Neutrophil (primary cell): ENCODE measurements around the gene CXCR4.

Experiments
- H3K27ac ChIP-seq: fragments of 200-600 bp; sonication (generic); 2 replicates; pipeline ENCODE4 v1.5.1; 2016; ENCODE audit warnings: mild to moderate bottlenecking, moderate library complexity
- H3K27me3 ChIP-seq: fragments of 200-600 bp; sonication (generic); 2 replicates; pipeline ENCODE4 v1.6.0; 2016; ENCODE audit warnings: mild to moderate bottlenecking
- H3K36me3 ChIP-seq: fragments of 200-600 bp; sonication (generic); 2 replicates; pipeline ENCODE4 v1.5.1; 2017
- H3K4me1 ChIP-seq, 2 experiments: fragments of 200-600 bp in 1 of 2; sonication (generic) in 1 of 2; 1 replicate in 1 of 2; 2 replicates in 1 of 2; pipeline versions ENCODE4 v1.5.1 to v1.6.1; 2013 to 2016; ENCODE audit warnings: low read depth in 1 of 2, low read length in 1 of 2, mild to moderate bottlenecking in 1 of 2, moderate library complexity in 1 of 2; ENCODE audit not compliant: control insufficient read depth in 1 of 2, insufficient read depth in 1 of 2
- H3K4me3 ChIP-seq, 2 experiments: fragments of 200-600 bp in 1 of 2; sonication (generic) in 1 of 2; 1 replicate in 1 of 2; 2 replicates in 1 of 2; pipeline ENCODE4 v1.5.1; 2013 to 2016; ENCODE audit warnings: low read depth in 1 of 2, low read length in 1 of 2, mild to moderate bottlenecking in 1 of 2, moderate library complexity in 1 of 2
- H3K9me3 ChIP-seq: fragments of 200-600 bp; sonication (generic); 2 replicates; pipeline ENCODE4 v1.5.1; 2016
- TF ChIP-seq, protein P1 (sequence below): fragments of 200-600 bp; sonication (generic); IDR thresholded peaks from 2 replicates; pipeline ENCODE4 v1.5.1; 2016; ENCODE audit warnings: antibody characterized with exemption

CXCR4 gene

DNA sequence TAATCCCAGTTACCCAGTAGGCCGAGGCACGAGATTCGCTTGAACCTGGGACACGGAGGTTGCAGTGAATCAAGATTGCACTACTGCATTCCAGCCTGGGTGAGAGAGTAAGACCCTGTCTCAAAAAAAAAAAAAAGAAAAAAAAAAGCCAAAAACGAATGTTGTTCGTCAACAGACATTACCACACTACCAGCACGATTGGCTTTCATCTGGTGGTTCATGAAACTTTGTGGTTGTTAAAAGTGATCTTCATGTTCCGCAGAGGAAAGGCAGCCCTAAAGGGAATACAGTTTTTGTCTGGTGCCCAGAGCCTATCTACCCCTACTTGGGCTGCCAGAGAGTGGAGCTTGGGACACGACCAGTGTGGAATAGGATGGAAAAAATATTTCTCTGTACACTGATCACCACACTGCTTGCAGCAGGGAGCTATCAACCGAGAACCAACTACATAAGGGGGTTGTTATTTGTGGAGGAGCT, 13.6 kb upstream of the CXCR4 start:
- H3K27me3 ChIP-seq: no peaks in the 10 kb centered on the region
- no peaks in the 10 kb centered on the region for H3K36me3 ChIP-seq
- H3K4me1 ChIP-seq: peaks cover 34 to 59% of the 10 kb centered on the region in 2 experiments
- TF ChIP-seq, protein P1, sequence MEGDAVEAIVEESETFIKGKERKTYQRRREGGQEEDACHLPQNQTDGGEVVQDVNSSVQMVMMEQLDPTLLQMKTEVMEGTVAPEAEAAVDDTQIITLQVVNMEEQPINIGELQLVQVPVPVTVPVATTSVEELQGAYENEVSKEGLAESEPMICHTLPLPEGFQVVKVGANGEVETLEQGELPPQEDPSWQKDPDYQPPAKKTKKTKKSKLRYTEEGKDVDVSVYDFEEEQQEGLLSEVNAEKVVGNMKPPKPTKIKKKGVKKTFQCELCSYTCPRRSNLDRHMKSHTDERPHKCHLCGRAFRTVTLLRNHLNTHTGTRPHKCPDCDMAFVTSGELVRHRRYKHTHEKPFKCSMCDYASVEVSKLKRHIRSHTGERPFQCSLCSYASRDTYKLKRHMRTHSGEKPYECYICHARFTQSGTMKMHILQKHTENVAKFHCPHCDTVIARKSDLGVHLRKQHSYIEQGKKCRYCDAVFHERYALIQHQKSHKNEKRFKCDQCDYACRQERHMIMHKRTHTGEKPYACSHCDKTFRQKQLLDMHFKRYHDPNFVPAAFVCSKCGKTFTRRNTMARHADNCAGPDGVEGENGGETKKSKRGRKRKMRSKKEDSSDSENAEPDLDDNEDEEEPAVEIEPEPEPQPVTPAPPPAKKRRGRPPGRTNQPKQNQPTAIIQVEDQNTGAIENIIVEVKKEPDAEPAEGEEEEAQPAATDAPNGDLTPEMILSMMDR: no peak
- no peak overlapping the region for H3K4me3 ChIP-seq
- H3K9me3 ChIP-seq: no peaks in the 10 kb centered on the region
- H3K27ac ChIP-seq: peak overlapping the region; percentile 51

DNA sequence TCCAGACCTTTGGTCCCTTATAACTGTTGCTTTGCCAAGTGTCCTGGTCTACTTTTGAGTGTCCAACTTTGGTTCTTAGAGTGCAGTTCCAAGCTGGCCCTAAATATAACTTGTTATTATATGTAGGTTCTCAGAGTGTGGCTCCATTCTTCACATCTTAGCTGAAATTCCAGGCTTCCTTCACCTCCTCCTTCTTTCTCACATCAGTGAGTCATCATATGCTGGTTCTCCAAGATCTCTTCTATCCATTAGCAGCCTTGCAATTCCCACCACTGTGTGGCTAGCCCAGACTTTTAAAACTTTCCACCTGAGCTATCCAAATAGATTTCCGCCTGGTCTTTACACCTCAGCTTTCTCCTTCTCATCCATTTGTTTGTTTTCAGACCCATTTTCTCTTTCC, 12.6 kb upstream of the CXCR4 start:
- Histone ChIP-seq H3K4me1 (peaks cover 34 to 59% of the 10 kb centered on the region in 2 experiments), H3K27ac (no peak overlapping the region), H3K4me3 (no peak overlapping the region), H3K27me3 (no peaks in the 10 kb centered on the region), H3K9me3 (no peaks in the 10 kb centered on the region), H3K36me3 (no peaks in the 10 kb centered on the region)
- TF ChIP-seq, protein P1: no peak

DNA sequence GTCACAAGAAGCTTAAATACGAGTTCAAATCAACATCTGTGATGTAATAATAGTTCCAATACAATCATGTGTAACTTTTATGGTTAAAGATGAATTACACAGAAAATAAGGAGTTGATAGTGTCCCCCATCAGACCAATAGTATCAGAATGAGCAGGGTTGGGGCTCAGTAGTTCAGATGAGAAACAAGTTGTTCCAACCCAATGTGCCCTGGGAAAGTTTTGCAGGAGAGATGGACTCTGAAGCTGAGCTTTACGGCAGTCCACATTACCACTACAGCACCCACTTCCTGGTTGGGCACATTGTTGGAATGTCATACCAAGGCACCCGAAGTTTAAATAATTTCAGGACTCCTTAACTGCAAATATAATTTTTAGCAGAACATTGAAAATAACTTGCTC, 12.1 kb upstream of the CXCR4 start:
- no peak overlapping the region for H3K27ac ChIP-seq
- H3K4me1 ChIP-seq: peaks cover 34 to 59% of the 10 kb centered on the region in 2 experiments
- no peaks in the 10 kb centered on the region for H3K36me3 ChIP-seq
- no peaks in the 10 kb centered on the region for H3K9me3 ChIP-seq
- TF ChIP-seq, protein P1: no peak
- H3K4me3 ChIP-seq: no peak overlapping the region
- H3K27me3 ChIP-seq: no peaks in the 10 kb centered on the region

DNA sequence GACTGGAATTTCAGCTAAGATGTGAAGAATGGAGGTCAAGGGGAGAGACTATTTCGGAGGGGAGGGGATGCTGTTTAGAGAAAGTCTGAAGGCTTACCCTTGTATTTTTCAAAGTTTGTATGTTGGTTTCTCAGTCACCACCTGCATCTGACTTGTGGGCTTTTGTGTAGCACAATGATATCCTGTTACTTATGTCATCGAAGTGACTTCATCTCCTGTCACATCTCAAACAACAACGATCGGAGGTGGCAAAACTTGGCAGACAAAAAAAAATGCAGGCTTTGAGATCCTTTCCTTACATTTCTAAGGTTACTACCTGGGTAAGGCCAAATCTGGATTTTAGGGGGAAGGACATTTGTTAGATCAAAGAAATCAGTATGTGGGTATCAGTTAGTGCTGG, 11.7 kb upstream of the CXCR4 start:
- Histone ChIP-seq H3K4me1 (peaks cover 38 to 60% of the 10 kb centered on the region in 2 experiments), H3K36me3 (no peaks in the 10 kb centered on the region), H3K4me3 (no peak overlapping the region), H3K9me3 (no peaks in the 10 kb centered on the region), H3K27ac (no peak overlapping the region), H3K27me3 (no peaks in the 10 kb centered on the region)
- TF ChIP-seq, protein P1: no peak

DNA sequence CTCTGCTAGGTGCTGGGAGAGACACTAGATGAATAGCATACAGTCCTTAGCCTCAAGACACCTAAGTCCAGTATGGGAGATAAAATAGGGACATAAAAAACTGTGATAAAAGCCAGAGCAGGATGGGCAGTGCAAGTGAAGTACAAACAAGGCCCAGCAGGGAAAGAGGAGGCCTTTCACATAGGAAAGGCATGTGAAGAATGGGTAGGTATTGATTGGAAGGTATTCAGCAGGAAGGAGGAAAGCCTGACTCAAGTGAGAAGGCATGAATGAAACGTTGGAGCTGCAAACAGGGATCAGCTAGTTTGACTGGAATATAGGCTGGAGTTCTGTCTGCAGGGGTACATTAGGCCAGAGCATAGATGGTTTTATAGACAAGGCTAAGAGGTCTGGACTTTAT, 11.0 kb upstream of the CXCR4 start:
- no peak overlapping the region for H3K4me3 ChIP-seq
- TF ChIP-seq, protein P1: no peak
- no peaks in the 10 kb centered on the region for H3K9me3 ChIP-seq
- no peaks in the 10 kb centered on the region for H3K27me3 ChIP-seq
- H3K36me3 ChIP-seq: no peaks in the 10 kb centered on the region
- no peak overlapping the region for H3K27ac ChIP-seq
- H3K4me1 ChIP-seq: peaks cover 45 to 62% of the 10 kb centered on the region in 2 experiments

DNA sequence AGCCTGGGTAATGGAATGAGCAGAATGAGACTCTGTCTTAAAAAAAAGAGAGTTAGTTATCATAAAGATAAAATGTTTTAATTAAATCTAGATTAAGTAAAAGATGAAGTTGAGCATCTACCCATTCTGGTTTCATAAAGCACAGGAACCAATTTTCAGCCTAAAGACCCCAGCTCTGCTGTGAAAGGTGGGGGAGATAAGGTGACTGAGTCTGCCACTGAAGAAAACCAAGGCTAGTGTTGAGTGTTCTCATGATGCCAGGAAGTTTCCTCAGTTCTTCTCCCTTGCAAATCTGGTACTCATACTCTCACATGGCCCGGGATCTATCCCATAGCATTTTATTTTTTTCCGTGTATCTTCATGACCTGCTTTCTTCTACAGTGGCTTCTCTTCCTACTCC, 10.4 kb upstream of the CXCR4 start:
- Histone ChIP-seq H3K27me3 (no peaks in the 10 kb centered on the region), H3K27ac (no peak overlapping the region), H3K4me1 (peaks cover 50 to 67% of the 10 kb centered on the region in 2 experiments), H3K36me3 (no peaks in the 10 kb centered on the region), H3K9me3 (no peaks in the 10 kb centered on the region), H3K4me3 (no peak overlapping the region)
- TF ChIP-seq, protein P1: no peak
